ENCODE data around the gene TMEM176B. TPM values are rescaled to one million over a fixed set of nuclear protein-coding genes. Genes with fewer than 3 reads are reported as not detected.

TMEM176B gene
- total and polyA plus RNA-seq, 2 of the 13 experiments (the other 11 are each of a cell fraction or from before 2014, with no cell fraction given): not detected

DNA sequence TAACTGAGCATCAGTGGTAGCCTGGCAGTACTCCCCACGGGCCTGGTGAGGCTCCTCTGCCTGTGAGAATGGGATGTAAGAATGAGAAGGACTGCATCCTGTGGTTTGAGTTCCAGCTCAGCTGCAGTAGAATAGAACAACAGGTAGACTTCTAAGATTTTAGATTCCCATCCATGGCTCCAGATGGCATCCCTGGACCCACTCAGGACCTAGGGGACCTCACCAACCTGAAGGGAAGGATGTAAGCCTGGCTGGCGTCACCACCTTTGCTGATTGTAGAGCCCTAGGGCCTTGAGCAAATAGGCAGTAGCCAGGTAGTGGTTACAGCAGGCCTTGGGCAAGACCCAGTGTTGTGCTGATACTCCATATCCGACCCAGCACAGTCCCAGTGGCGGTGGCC lies 42.6 kb upstream of the TMEM176B start:
- no peak for ATAC-seq
- TF ChIP-seq, protein P1, sequence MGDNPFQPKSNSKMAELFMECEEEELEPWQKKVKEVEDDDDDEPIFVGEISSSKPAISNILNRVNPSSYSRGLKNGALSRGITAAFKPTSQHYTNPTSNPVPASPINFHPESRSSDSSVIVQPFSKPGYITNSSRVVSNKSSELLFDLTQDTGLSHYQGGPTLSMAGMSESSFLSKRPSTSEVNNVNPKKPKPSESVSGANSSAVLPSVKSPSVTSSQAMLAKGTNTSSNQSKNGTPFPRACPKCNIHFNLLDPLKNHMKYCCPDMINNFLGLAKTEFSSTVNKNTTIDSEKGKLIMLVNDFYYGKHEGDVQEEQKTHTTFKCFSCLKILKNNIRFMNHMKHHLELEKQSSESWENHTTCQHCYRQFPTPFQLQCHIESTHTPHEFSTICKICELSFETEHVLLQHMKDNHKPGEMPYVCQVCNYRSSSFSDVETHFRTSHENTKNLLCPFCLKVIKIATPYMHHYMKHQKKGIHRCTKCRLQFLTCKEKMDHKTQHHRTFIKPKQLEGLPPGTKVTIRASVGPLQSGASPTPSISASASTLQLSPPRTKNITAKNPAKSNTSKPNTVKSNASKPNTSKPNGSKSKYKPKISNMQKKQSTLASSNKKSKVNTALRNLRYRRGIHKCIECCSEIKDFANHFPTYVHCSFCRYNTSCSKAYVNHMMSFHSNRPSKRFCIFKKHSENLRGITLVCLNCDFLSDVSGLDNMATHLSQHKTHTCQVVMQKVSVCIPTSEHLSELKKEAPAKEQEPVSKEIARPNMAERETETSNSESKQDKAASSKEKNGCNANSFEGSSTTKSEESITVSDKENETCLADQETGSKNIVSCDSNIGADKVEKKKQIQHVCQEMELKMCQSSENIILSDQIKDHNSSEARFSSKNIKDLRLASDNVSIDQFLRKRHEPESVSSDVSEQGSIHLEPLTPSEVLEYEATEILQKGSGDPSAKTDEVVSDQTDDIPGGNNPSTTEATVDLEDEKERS (CRISPR knock-in tag; IDR thresholded peaks at IDR 0.05): no peak
- TF ChIP-seq CENPX (CRISPR knock-in tag; IDR thresholded peaks at IDR 0.05): no peak
- TF ChIP-seq ZNF83 (CRISPR knock-in tag; IDR thresholded peaks at IDR 0.05; ENCODE audit: borderline replicate concordance): no peak
- TF ChIP-seq, protein P2, sequence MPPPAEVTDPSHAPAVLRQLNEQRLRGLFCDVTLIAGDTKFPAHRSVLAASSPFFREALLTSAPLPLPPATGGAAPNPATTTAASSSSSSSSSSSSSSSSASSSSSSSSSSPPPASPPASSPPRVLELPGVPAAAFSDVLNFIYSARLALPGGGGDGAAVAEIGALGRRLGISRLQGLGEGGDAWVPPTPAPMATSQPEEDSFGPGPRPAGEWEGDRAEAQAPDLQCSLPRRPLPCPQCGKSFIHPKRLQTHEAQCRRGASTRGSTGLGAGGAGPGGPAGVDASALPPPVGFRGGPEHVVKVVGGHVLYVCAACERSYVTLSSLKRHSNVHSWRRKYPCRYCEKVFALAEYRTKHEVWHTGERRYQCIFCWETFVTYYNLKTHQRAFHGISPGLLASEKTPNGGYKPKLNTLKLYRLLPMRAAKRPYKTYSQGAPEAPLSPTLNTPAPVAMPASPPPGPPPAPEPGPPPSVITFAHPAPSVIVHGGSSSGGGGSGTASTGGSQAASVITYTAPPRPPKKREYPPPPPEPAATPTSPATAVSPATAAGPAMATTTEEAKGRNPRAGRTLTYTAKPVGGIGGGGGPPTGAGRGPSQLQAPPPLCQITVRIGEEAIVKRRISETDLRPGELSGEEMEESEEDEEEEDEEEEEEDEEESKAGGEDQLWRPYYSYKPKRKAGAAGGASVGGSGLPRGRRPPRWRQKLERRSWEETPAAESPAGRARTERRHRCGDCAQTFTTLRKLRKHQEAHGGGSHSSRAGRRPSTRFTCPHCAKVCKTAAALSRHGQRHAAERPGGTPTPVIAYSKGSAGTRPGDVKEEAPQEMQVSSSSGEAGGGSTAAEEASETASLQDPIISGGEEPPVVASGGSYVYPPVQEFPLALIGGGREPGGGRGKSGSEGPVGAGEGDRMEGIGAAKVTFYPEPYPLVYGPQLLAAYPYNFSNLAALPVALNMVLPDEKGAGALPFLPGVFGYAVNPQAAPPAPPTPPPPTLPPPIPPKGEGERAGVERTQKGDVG (CRISPR knock-in tag; IDR thresholded peaks at IDR 0.05; ENCODE audit: borderline replicate concordance): no peak
- TF ChIP-seq, protein P3, sequence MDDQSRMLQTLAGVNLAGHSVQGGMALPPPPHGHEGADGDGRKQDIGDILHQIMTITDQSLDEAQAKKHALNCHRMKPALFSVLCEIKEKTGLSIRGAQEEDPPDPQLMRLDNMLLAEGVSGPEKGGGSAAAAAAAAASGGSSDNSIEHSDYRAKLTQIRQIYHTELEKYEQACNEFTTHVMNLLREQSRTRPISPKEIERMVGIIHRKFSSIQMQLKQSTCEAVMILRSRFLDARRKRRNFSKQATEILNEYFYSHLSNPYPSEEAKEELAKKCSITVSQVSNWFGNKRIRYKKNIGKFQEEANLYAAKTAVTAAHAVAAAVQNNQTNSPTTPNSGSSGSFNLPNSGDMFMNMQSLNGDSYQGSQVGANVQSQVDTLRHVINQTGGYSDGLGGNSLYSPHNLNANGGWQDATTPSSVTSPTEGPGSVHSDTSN (CRISPR knock-in tag; IDR thresholded peaks at IDR 0.05; ENCODE audit: borderline replicate concordance): no peak
- TF ChIP-seq, protein P4, sequence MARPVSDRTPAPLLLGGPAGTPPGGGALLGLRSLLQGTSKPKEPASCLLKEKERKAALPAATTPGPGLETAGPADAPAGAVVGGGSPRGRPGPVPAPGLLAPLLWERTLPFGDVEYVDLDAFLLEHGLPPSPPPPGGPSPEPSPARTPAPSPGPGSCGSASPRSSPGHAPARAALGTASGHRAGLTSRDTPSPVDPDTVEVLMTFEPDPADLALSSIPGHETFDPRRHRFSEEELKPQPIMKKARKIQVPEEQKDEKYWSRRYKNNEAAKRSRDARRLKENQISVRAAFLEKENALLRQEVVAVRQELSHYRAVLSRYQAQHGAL (CRISPR knock-in tag; IDR thresholded peaks at IDR 0.05; ENCODE audit: not compliant biosample characterization): no peak
- TF ChIP-seq PPARG (CRISPR knock-in tag; conservative IDR thresholded peaks at IDR 0.05): no peak
- no peak for TF ChIP-seq DR1 (CRISPR knock-in tag; IDR thresholded peaks at IDR 0.05)
- no peak for TF ChIP-seq ZNF20 (CRISPR knock-in tag; IDR thresholded peaks at IDR 0.05)
- TF ChIP-seq REL (CRISPR knock-in tag; conservative IDR thresholded peaks at IDR 0.05): no peak
- TF ChIP-seq BRD4 (CRISPR knock-in tag; IDR thresholded peaks at IDR 0.05): no peak
- TF ChIP-seq FOSL2 (CRISPR knock-in tag; IDR thresholded peaks at IDR 0.05): no peak
- TF ChIP-seq, protein P5, sequence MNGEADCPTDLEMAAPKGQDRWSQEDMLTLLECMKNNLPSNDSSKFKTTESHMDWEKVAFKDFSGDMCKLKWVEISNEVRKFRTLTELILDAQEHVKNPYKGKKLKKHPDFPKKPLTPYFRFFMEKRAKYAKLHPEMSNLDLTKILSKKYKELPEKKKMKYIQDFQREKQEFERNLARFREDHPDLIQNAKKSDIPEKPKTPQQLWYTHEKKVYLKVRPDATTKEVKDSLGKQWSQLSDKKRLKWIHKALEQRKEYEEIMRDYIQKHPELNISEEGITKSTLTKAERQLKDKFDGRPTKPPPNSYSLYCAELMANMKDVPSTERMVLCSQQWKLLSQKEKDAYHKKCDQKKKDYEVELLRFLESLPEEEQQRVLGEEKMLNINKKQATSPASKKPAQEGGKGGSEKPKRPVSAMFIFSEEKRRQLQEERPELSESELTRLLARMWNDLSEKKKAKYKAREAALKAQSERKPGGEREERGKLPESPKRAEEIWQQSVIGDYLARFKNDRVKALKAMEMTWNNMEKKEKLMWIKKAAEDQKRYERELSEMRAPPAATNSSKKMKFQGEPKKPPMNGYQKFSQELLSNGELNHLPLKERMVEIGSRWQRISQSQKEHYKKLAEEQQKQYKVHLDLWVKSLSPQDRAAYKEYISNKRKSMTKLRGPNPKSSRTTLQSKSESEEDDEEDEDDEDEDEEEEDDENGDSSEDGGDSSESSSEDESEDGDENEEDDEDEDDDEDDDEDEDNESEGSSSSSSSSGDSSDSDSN (CRISPR knock-in tag; IDR thresholded peaks at IDR 0.05): no peak
- TF ChIP-seq ZNF292 (CRISPR knock-in tag; IDR thresholded peaks at IDR 0.05; ENCODE audit: borderline replicate concordance, low read depth): no peak

More for the DNA sequence above, 42.6 kb upstream of the TMEM176B start:
- ChIA-PET POLR2A (no interaction called here), CTCF (ENCODE audit: low intra/inter-chr PET ratio, low total read pairs) (no interaction called here)
- no TSS peak for BruUV-seq (replicated peaks)
- H3K4me3 ChIP-seq (replicated peaks in 1 of 3; ENCODE audit: insufficient read depth in 1 of 3, low read depth in 2 of 3, low read length in 3 of 3): no peak overlapping the region
- H3K36me3 ChIP-seq (replicated peaks in 1 of 2; ENCODE audit: control insufficient read depth in 1 of 2, insufficient read depth in 2 of 2, low read length in 2 of 2): no peaks in the 10 kb centered on the region
- peaks cover 3 to 12% of the 10 kb centered on the region in 2 experiments; a peak in 1 of 5 replicates for H3K27me3 ChIP-seq (ENCODE audit: control insufficient read depth in 1 of 2, insufficient read depth in 2 of 2, low read length in 2 of 2)
- no peak overlapping the region for H3K27ac ChIP-seq (ENCODE audit: extremely low read length, insufficient read depth, low read length)
- FAIRE-seq (no peak), DNase-seq (ENCODE audit: low spot score) (no peak)
- in situ Hi-C loops (cut with HindIII; ENCODE audit: extremely low pct_ligation_motif_present, low pct_unique_long_range_greater_than_20kb) (no loop called here), intact Hi-C loops (cut with micrococcal nuclease; ENCODE audit: unreplicated experiment) (no loop called here)
- no peak overlapping the region for H3K4me2 ChIP-seq (ENCODE audit: low read depth, low read length)
- H4K20me1 ChIP-seq (ENCODE audit: insufficient read depth, low read length): no peaks in the 10 kb centered on the region
- no peak overlapping the region for H3K9ac ChIP-seq (ENCODE audit: insufficient read depth, low read depth, low read length)
- 0% methylated on average over 1 of the region's 4 CpGs for WGBS (ENCODE audit: low lambda C conversion rate)
- H2AFZ ChIP-seq (ENCODE audit: low read length): no peak overlapping the region
- H3K9me3 ChIP-seq (ENCODE audit: low read length): no peaks in the 10 kb centered on the region
- H3K79me2 ChIP-seq (ENCODE audit: insufficient read depth, low read length): no peaks in the 10 kb centered on the region
- no peaks in the 10 kb centered on the region for H3K4me1 ChIP-seq (ENCODE audit: insufficient read depth, low read length)
